Stimulated activated CD8-positive, alpha-beta memory T cell treated with anti-CD3 and anti-CD28 coated beads, Interleukin-7, amount 100 ng/mL, for 4 hours (primary cell): Measurements from ENCODE around the gene R3HDM2.

Experiments
- DNase-seq, 2 donors: peaks; one replicate each; pipeline ENCODE4 v3.0.0-alpha.2; 2020; ENCODE audit warnings: low read depth in 2 of 2

Gene R3HDM2

GRCh38 chr12:57229046-57229633, 201.7 kb downstream of the R3HDM2 start:
- DNase-seq = no peak

DNA sequence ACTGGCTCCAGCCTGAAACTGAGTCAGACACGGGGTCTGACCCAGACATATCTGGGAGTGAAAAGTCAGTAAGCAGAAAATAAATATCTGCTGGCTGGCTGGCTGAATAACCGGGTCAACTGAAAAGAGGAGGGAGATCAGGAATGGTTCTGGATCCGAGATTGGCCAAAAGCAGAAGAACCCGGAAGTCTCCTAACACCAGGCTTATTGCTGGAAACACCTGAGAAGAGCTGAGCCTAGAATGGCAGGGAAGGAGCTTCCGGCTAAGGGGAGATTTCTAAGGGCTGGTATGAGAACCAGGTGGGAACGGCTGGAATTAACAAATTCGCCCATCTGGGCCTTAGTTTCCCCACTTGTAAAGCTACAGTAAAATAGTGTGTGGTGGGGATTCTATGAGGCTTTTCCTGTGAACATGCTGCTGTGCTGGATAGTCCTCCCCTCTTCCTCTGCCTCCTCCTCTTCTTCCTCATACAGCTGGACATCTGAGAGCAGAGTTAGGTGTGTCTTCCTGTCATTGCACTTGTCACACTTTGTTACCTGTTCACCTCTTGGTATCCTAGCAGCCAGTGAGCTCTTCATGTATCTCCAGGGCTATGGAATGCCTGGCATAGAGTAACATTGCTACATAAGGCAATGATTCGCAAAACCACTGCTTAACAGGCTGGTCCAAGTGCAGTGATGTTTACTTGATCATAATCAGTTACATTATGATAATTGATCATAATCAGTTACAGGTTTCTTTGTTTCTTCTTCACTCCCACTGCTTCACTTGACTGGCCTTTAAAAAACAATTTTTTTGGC, 203.3 kb downstream of the R3HDM2 start:
- DNase-seq = no peak

DNA sequence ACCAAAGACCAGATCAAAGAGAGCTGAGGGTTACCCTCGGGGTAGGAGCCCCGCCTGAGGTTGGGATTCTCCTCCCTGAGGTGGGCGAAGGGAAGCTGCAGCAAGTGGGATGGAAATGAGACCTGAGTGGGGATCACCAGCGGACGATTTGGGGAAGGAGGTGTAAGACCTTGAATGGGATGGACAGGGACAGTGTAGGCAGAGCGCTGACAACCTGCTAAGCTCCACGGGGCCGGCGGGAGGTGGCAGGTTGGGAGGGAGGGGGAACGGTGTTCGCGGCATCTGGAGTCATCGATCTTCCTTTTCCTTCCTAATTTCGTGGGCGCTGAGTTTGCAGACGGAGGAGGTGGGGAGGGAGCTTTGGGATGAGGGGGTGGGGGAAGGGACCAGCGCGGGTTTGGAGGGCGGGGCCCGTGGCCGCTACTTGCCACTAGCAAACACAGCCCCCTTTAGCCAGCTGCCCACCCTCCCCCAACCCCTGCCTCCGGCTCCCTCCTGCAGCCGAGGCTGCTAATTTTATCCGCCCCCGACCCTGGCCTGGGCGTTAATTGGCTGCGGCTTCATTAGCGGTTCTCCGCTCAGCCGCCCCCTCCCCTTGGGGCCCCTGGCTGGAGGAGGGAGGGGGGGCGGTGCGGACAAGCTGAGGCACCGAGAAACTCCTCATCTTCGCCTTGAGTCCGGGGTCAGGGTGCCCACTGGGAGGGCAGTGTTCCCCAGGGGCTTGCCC, 204.1 kb downstream of the R3HDM2 start:
- no peak for DNase-seq

GRCh38 chr12:57225680-57226210, 205.1 kb downstream of the R3HDM2 start:
- DNase-seq = no peak

- DNase-seq = peak in 1 of 2 donors; percentile 42
Observed at GRCh38 chr12:57224973-57225679, 205.7 kb downstream of the R3HDM2 start.

DNA sequence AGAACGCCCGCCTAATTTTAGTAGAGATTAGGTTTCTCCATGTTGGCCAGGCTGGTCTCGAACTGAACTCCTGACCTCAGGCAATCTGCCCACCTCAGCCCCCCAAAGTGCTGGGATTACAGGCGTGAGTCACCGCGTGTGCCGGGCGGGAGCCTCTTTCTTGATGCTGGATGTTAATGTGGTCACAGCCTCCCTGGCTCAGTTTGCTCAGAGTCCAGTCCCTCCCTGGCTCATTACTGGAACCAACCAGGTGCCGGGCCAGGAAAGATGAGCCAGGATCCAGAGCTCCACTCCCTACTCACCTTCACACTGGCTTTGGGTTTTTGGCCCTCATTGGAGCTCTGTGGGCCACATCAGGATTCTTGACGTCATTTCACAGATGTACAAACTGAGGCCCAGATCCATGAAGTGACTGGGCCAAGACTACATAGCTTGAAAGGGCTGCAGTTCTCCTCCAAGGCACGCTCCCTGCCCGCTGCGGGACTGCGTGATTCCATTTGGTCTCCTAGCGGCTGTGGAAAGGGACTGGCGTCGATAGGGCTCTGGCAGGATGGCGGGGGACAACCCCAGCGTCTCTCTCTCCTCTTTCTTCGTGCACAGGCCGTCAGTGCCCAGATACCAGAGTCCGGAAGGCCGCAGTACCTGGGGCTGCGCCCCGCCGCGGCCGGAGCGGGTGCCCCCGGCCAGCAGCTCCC, 206.4 kb downstream of the R3HDM2 start:
- DNase-seq = no peak

- DNase-seq = peak in 1 of 2 donors; percentile 38
Observed at GRCh38 chr12:57223191-57224165, 207.4 kb downstream of the R3HDM2 start.

DNA sequence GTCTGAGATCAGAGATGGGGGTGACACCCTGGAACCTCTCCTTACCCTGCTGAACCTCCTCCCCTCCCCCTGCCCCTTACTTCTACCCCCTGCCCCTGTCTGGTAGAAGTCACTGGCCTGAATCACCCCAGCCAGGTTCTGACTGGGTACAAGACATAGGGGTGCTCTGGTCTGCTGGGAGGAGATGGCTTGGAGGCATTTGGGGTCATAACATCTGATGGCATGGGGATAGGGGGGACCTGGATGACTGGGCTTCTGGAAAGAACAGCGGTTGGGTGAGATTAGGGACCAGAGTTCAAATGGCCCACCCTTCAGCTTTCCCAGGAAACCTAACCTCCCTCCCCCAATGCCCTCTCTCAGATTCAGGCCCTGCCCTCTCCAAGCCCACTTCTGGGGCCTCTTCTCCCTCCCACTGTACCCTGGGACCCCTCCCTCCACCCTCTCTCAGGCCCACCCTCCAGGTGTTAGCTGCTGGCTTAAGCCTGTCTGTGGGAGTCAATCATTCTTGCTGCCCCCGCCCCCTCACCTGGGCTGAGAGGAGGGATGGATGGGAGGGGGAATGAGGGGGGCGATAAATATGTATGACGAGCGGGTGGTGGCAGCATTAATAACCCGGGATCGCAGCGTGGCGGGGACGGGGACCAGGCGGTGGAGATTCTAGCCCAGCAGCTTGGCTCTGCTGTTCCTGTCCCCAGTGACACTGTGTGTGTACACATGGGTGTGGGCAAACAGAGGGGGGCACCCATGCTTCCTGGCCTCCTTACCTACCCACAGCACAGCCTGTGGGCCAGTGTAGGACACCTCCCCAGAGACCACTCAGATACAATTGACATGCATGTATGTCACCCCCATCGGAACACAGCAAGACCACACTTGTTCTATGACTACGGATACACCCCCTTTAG, 208.3 kb downstream of the R3HDM2 start:
- DNase-seq = no peak

- DNase-seq = no peak
Observed at GRCh38 chr12:57221169-57221917, 209.5 kb downstream of the R3HDM2 start.

- DNase-seq = no peak
Observed at GRCh38 chr12:57220770-57221168, 210.1 kb downstream of the R3HDM2 start.

DNA sequence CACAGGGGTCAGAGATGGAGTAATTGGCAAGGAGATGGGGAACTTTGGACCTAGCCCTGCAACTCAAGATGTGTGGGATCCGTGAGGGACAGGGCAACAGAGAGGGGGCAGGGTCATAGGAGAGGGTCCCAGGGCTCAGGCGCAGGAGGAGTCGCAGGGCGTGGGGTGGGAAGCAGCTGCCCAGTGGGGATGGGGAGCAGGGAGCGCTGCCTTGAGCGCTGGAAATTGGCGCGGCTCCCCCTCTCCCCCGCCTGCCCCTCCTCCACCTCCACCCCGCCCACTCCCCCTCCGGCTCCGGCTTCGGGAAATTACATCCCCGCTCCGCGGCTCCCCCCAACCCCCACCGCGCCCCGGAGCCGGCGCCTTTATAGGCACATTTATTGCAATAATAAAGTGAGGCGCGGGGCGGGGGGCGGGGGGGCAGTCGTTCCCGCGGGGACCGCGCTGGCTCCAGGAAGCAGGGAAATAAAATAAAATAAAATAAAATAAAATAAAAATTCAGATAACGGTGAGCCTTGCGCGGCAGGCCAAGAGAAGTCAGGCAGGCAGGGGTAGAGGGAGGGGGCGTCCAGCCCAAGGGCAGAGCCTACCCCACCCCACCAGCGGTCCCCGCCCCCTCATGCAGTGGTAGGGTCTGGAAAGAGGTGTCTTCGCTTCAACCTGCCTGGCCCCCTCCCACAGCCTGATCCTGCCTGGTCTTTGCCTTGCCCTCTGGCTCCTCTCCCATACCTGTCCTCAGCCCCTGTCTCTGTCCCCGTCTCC, 210.7 kb downstream of the R3HDM2 start:
- no peak for DNase-seq

- no peak for DNase-seq
Observed at GRCh38 chr12:57219205-57219992, 211.4 kb downstream of the R3HDM2 start.

DNA sequence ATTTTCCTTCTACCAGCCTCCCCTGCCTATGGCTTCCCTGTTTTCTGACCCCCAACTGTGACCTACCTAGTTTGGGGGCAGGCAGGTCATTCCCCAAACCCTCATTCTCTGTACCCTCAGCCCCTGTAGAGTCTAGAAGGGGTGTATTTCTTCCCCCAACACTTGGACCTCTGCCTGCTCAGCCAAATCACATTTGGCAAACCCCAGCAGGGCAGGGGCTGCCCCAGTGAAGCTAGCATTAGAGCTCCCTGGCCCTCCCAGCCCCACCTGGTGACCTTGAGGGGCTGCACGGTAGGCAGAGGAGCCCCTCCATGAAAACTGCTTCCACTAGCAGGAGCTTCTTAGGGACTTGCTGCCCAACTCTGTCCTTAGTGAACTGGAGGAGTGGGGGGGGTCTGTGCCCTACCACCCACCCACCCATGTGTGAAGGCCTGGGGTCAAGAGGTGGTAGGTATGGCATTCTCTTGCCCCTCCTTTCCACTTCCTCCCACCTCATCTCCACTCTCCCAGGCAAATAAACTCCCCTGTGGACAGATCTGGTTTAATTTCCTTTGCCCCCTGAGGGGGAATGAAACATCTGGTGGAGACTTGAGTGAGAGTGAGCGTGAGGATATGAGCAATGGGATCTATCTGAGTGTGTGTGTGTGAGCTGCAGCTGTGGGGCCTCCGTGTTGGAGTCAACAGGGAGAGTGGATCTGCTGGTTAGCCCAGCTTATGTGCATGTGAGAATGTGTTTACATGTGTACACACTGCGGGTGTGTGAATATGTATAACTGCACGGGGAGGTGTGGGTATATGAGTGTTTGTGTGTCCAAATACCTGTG, 212.6 kb downstream of the R3HDM2 start:
- DNase-seq = no peak

DNA sequence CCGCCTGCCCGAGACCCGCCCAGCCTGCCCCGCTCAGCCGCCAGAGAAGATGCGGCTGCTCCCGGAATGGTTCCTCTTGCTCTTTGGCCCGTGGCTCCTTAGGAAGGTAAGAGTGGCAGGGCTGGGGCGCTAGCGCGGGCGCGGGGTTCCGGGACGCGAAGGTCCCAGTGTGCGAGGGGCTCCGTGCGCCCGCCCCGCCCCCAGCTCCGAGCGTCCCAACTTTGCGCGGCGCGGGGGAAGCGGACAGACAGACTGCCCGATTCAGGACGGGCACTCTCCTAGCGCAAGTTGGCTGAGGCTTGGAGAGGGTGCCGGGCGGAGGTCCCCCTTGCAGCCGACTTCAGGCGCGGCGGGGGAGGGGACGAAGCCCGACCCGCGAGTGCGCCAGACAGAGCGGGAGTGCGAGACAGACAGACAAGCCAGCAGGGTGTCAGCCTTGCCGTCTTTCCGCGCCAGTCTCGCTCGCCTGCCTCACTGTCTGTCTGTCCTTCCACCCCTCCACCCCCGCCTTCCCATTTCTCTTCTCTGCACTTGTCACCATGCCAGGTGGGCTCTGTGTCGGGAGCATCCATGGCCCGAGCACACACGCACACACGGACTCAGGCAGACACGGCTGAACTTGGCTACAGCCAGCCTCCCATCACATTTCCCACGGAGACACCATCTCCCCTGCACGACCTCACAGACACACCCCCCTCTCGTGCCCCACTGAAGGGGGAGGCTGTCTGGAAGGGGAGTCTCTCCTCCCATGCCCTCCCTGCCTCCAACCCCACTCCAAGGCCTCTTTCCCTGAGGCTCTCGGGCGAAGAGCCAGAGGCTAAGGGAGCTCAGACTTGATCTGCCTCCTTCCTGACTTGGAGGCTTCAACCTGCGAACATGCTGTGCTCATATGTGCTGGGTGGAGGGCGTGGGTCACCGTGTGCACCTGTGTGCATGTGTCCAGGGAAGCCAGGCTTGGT, 213.6 kb downstream of the R3HDM2 start:
- no peak for DNase-seq
